Astrocyte of the cerebellum (primary cell): ENCODE data around the gene RPL12.

Experiments
- DNase-seq: peaks from one replicate; pipeline ENCODE4 v3.0.0-alpha.2; 2011; ENCODE audit warnings: low read depth
- H3K4me3 ChIP-seq: 2 replicates; pipeline ENCODE4 v1.5.1; 2011; ENCODE audit warnings: mild to moderate bottlenecking, low read depth, low read length, moderate library complexity
- in situ Hi-C: cut with HindIII; loops from 2 replicates; pipeline ENCODE4 v1.10.0; 2017; ENCODE audit warnings: low sequenced_read_pairs
- TF ChIP-seq, protein P1 (sequence below): IDR thresholded peaks from 2 replicates; pipeline ENCODE4 v1.5.1; 2012; ENCODE audit warnings: low read length, low read depth, moderate library complexity, mild to moderate bottlenecking; ENCODE audit errors: missing control alignments

Gene RPL12

DNA sequence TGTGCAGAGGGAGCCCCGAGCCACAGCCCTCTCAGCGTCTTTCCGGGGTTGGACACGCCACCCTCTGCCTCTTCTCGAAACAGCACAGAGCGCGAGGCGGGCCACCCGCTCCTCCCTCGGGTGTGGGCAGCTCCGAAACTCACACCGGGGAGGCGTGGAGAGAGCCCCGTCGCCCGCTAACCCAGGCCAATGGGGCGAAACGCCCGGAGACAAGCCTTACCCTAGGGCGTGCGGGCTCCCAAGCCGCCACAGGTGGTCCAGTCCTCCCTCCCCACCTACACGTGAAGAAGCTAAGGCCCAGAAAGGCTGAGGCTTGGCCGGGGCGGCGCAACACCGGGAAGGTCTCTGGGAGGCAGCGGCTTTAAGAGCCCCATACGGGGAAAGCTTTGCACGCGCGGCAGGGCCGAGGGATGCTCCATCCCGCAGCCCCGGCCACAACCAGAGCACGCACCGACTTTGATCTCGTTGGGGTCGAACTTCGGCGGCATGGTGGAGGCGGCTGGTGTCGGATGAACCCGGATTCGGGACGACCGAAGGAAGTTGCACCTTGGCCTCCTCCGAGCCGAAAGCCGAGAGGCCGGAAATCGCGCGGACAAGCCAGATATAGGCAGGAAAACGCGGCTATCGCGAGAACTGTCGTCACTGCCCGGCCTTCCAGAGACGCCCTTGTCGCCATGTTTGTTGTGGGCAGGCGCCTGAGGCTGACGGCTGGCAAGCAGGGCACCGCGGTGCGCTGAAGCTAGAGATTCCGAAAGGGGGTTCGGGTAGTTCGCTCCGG, at the start of gene RPL12, which contains the start of gene LRSAM1:
Gene RPL12, minus strand, starts transcription at position 577 of the 778 bp plus-strand sequence. Its CDS starts 89 bp downstream, at position 488.
Gene LRSAM1, plus strand, starts transcription at position 681 of the 778 bp plus-strand sequence. CDS start 3,018 bp downstream, outside the sequence.
- TF ChIP-seq, protein P1, sequence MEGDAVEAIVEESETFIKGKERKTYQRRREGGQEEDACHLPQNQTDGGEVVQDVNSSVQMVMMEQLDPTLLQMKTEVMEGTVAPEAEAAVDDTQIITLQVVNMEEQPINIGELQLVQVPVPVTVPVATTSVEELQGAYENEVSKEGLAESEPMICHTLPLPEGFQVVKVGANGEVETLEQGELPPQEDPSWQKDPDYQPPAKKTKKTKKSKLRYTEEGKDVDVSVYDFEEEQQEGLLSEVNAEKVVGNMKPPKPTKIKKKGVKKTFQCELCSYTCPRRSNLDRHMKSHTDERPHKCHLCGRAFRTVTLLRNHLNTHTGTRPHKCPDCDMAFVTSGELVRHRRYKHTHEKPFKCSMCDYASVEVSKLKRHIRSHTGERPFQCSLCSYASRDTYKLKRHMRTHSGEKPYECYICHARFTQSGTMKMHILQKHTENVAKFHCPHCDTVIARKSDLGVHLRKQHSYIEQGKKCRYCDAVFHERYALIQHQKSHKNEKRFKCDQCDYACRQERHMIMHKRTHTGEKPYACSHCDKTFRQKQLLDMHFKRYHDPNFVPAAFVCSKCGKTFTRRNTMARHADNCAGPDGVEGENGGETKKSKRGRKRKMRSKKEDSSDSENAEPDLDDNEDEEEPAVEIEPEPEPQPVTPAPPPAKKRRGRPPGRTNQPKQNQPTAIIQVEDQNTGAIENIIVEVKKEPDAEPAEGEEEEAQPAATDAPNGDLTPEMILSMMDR: no peak
- in situ Hi-C loops: no loop called here
- peak; percentile 88 for DNase-seq
- H3K4me3 ChIP-seq: peak within 1 kb of the TSS; percentile 91

GRCh38 chr9:127500862-127501261, 49.7 kb upstream of the RPL12 start:
- TF ChIP-seq, protein P1: no peak
- DNase-seq: no peak
- H3K4me3 ChIP-seq: no peak overlapping the region
- in situ Hi-C loops: no loop called here

- DNase-seq: no peak
- no peak overlapping the region for H3K4me3 ChIP-seq
- in situ Hi-C loops: no loop called here
- TF ChIP-seq, protein P1: no peak
Measured at GRCh38 chr9:127500399-127500798, 49.2 kb upstream of the RPL12 start.

DNA sequence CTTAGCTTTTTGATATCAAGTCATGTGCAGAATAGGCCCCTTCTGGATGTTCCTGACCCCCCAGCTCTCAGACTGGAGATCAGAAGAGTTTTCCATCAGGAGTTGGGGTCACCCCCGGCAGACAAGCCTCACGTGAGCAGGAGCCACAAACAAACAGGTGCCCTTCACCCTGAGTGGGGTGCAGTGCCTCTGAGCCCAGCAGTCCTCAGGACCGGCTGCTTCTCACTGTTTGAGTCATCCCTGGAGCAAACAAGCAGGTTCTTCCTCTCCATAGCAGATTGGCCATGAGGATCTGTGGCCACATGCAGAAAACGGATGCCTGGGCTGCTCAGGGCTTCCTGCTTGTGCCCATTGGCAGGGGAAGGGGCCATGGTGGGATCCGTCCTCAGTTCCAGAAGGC, 47.1 kb upstream of the RPL12 start:
- TF ChIP-seq, protein P1: no peak
- DNase-seq: no peak
- in situ Hi-C loops: no loop called here
- no peak overlapping the region for H3K4me3 ChIP-seq

DNA sequence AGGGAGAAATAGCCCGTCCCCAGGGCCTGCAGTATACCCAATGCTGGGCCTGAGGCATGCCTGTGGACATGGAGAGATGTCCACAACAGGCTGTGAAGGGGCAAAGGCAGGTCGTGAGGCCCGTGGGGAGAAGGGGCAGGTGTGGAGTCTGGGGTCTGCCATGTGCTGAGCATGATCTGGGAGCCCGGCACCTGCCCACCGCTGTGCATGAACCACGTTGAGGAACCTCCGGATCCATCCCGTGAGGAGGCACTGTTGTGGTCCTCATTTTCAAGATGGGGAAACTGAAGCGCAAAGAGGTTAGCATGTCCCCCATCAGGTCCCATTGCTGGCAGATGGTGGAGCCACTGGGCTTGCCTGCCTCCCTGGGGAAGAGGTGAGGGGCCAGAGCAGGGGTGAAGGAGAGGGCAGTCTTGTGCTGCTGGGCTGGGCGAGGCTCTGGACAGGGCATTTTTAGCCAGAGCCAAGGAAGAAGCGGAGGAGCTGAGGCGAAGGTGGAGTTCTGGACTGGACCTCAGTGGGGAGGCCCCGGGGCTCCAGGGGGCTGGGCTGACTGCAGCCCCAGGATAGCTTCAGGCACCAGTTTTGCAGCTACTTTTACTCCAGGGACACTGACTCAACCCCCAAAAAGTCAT, 46.6 kb upstream of the RPL12 start:
- no peak for DNase-seq
- in situ Hi-C loops: no loop called here
- no peak overlapping the region for H3K4me3 ChIP-seq
- TF ChIP-seq, protein P1: no peak

DNA sequence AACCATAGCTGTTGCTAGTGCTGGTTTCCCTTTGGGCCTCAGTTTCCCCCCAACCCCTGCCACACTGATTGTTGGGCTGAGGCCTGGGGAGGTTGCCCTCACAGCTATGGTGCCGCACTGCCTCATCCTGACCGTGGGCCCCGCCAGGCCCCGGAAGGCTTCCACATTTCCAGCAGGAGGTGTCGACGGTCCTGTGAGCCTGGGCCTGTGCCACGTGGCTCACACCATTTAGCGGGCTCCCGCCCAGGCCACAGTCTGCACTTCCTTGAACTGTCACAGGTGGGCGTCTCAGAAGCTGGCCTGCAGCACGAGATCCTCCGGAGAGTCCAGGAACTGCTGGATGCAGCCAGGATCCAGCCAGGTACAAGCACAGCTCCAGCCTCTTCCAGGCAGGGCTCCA, 45.8 kb upstream of the RPL12 start:
- DNase-seq: no peak
- no peak overlapping the region for H3K4me3 ChIP-seq
- TF ChIP-seq, protein P1: no peak
- in situ Hi-C loops: no loop called here
